GM10847 (cell line): ENCODE measurements around the gene SNTN.

Experiments used
- POLR2A ChIP-seq: IDR thresholded peaks from 2 replicates; pipeline ENCODE4 v1.6.1; 2011; ENCODE audit not compliant: insufficient read length; ENCODE audit errors: extremely low read depth

SNTN gene

GRCh38 chr3:63652066-63652725 is at the start of gene SNTN:
Gene SNTN, plus strand, starts transcription at chr3:63652675. Its CDS starts 13 bp downstream, at chr3:63652688.
- TF ChIP-seq POLR2A, result no peak

- no peak for TF ChIP-seq POLR2A
Measured at GRCh38 chr3:63607716-63608115, 44.8 kb upstream of the SNTN start.

GRCh38 chr3:63609408-63609807 is 43.1 kb upstream of the SNTN start:
- TF ChIP-seq POLR2A, result no peak

GRCh38 chr3:63609834-63610233 is 42.6 kb upstream of the SNTN start:
- no peak for TF ChIP-seq POLR2A

GRCh38 chr3:63611382-63611781 is 41.1 kb upstream of the SNTN start:
- TF ChIP-seq POLR2A, result no peak

GRCh38 chr3:63613561-63613960 is 38.9 kb upstream of the SNTN start:
- no peak for TF ChIP-seq POLR2A

GRCh38 chr3:63617391-63617790 is 35.1 kb upstream of the SNTN start:
- TF ChIP-seq POLR2A, result no peak

- no peak for TF ChIP-seq POLR2A
Measured at GRCh38 chr3:63624941-63625560, 27.4 kb upstream of the SNTN start.

- no peak for TF ChIP-seq POLR2A
Measured at GRCh38 chr3:63631670-63632069, 20.8 kb upstream of the SNTN start.

- TF ChIP-seq POLR2A, result no peak
Measured at GRCh38 chr3:63635186-63635585, 17.3 kb upstream of the SNTN start.

GRCh38 chr3:63639806-63640205 is 12.7 kb upstream of the SNTN start:
- TF ChIP-seq POLR2A, result no peak

GRCh38 chr3:63642488-63642887 is 10.0 kb upstream of the SNTN start:
- no peak for TF ChIP-seq POLR2A

GRCh38 chr3:63644212-63644797 is 8.2 kb upstream of the SNTN start:
- no peak for TF ChIP-seq POLR2A

GRCh38 chr3:63654211-63654610 is 1.7 kb downstream of the SNTN start:
- no peak for TF ChIP-seq POLR2A

- no peak for TF ChIP-seq POLR2A
Measured at GRCh38 chr3:63654931-63655330, 2.5 kb downstream of the SNTN start.

- TF ChIP-seq POLR2A, result no peak
Measured at GRCh38 chr3:63655519-63655918, 3.0 kb downstream of the SNTN start.
